NOMO-1 treated with DMSO at 0.1 percent for 48 hours (cell line): ENCODE measurements around the gene CTXN1.
"Not testable (repeated sequence)": the region's sequence is repeated elsewhere in the genome, so short reads cannot be mapped to it uniquely, and the experiment has no call there.

ENCODE experiments used
- DNase-seq: peaks from one replicate; lab custom pipeline; 2025; ENCODE audit not compliant: unreplicated experiment; lab: John Stamatoyannopoulos, UW

CTXN1 gene

DNA sequence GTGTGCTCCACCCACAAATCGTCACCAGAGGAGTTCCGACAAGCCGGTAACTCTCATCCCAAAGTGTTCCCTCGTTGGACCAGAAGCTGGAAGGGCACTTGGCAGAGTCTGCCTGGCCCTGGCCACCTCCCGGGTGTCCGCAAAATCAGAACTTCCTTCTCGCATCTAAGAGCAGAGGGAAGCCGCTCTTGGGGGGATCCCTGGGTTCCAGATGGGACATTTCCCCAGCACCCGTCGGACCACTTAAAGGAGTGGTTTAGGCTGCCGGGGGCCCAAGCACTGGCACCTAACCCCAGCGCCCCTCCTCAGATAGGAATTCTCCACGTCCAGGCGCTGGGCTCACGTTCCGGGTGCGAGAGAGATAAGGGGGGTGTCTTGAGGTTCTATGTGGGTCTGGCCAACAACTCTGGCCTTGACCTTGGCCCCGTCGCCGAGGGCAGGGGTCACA is 23.1 kb downstream of the CTXN1 start:
- DNase-seq: peak; percentile 17

DNA sequence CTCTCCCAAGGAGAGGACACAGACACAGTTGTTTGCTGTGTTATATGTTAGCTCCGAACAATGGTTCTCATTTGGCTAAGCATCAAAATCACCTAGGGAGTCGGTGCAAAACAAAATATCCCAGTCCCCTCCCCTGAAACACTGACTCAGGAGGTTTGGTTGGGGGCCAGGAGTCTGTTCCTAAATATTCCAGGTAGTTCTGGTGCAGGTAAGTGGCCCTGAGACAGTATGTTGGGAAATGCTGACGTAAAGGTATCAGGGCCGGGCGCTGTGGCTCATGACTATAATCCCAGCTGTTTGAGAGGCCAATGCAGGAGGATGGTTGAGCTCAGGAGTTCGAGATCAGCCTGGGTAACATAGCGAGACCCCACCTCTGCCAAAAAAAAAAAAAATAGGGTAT is 24.6 kb downstream of the CTXN1 start:
- no peak for DNase-seq

DNA sequence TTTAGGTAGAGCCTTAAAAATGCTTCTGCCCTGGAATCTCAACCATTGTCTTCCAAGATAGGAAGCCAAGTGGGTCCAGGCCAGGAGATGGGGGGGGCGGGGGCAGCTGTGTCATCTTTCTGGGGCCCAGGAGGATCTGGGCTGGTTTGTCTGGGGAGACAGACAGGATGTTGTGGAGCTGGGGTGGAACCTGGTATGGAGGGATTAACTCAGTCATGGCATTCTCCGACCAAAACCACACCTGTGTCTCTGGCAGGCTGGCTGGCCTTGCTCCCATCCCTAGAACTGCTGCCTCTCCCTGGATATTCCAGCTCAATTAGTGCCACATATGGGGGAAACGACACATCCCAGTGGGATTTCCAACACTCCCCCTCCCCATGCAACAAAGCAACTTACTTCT is 25.0 kb downstream of the CTXN1 start:
- DNase-seq: no peak

DNA sequence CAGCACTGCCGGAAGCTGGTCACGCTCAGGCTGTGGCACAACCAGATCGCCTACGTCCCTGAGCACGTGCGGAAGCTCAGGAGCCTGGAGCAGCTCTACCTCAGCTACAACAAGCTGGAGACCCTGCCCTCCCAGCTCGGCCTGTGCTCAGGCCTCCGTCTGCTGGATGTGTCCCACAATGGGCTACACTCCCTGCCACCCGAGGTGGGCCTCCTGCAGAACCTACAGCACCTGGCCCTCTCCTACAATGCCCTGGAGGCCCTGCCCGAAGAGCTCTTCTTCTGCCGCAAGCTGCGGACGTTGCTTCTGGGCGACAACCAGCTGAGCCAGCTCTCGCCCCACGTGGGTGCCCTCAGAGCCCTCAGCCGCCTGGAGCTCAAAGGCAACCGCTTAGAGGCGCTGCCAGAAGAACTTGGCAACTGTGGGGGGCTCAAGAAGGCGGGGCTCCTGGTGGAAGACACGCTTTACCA is 25.5 kb downstream of the CTXN1 start:
- no peak for DNase-seq

- DNase-seq: no peak
These were observed 26.1 kb downstream of the CTXN1 start for GRCh38 chr19:7899751-7900378.

- no peak for DNase-seq
These were observed 27.0 kb downstream of the CTXN1 start for GRCh38 chr19:7898967-7899366.

DNA sequence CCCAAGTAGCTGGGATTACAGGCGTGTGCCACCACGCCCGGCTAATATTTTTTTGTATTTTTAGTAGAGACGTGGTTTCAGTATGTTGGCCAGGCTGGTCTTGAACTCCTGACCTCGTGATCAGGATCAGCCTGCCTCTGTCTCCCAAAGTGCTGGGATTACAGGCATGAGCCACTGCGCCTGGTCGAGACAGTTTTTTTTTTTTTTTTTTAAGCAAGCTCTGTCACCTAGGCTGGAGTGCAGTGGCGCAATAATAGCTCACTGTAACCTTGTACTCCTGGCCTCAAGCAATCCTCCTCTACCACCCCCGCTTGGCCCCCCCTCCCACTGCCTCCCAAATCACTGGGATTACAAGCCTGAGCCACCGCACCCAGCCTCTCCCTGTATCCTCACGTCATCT is 28.6 kb downstream of the CTXN1 start:
- DNase-seq: no peak

- DNase-seq: no peak
These were observed 30.4 kb downstream of the CTXN1 start for GRCh38 chr19:7895565-7895964.

- DNase-seq: no peak
These were observed 31.2 kb downstream of the CTXN1 start for GRCh38 chr19:7894612-7895309.

DNA sequence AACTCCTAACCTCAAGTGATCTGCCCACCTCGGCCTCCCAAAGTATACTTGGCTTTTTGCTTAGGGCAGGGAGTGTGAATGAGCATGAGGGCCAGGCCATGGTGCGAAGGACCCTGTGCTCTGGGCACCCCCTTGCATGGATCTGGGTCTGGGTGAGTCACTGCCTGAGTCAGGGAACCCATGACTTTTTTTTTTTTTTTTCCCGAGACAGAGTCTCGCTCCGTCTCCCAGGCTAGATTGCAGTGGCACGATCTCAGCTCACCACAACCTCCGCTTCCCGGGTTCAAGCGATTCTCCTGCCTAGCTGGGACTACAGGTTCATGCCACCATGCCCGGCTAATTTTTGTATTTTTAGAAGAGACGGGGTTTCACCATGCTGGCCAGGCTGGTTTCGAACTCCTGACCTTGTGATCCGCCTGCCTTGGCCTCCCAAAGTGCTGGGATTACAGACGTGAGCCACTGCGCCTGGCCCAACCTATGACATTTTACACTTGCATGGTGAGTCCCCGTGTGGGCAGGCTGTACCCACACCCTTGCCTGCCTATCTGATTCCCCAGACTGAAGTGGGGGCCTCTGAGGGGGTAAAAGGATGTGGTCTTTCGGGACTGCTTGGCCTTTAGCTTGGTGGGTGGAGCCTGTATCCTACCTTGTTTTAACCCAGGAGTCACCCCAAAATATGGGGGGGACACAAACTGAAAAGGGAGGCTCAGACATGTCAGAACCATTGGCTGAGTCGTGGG is 32.4 kb downstream of the CTXN1 start:
- DNase-seq: not testable (repeated sequence)

DNA sequence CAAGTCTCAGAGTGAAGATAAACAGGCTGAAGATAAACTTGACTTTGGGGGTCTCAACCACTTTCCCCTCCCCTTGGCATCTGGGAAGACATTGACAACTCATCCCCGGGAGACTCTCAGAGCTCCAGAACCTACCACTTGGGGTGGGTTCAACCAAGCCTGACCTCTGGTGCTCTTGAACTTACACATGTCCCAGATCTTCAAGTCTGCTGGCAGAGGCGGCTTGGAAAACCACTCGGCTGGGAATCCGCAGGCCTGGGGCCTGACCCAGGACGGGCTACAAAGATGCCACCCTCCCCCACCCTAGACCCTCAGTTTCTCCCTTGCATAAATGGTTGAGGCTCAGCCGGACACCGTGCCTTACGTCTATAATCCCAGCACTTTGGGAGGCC is 37.1 kb downstream of the CTXN1 start:
- no peak for DNase-seq

GRCh38 chr19:7888145-7888825 is 37.6 kb downstream of the CTXN1 start, which contains the start of gene LRRC8E:
Gene LRRC8E (plus strand): TSS chr19:7888510. CDS start chr19:7895604, 7,094 bp downstream.
- peak; percentile 25 for DNase-seq

GRCh38 chr19:7887408-7888144 is 38.4 kb downstream of the CTXN1 start:
- peak; percentile 25 for DNase-seq

DNA sequence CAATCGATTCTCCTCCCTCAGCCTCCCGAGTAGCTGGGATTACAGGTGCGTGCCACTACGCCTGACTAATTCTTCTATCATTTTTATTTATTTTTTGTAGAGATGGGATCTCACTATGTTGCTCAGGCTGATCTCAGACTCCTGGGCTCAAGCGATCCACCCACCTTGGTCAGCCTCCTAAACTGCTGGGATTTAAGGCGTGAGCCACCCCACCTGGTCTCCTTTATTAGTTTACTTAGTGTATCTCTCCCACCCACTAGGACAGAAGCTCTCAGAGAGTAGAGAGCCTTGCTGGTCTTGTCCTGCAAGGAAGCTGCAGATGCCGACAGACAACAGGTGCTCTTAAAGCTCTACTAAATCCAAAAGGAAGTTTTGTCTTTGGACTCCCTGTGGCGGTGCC is 40.1 kb downstream of the CTXN1 start:
- DNase-seq: no peak

GRCh38 chr19:7883796-7884570 is 42.0 kb downstream of the CTXN1 start:
- DNase-seq: no peak

- no peak for DNase-seq
These were observed 42.8 kb downstream of the CTXN1 start for GRCh38 chr19:7883105-7883504.

GRCh38 chr19:7881910-7882309 is 44.0 kb downstream of the CTXN1 start:
- no peak for DNase-seq

DNA sequence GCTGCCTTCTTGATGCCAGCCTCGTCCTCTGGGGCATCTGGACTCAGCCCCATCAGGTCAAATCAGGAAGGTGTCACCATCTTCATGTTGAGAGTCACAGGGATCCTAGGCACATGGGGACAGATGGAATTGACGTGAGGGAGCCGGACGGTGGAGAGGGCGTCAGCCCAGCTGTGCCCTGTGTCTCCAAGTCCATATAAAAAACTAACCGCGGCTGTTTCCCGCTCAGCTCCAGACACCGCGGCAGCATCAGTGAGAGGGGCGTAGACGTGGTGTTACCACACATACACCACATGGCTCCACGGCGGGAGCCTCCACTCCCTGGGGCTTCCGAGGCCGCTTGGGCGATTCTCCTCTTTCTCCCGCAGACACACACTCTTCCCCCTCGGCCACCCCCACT is 46.1 kb downstream of the CTXN1 start:
- DNase-seq: peak; percentile 10

- no peak for DNase-seq
These were observed 46.7 kb downstream of the CTXN1 start for GRCh38 chr19:7879111-7879807.
